ENCODE data around the gene SORCS1.

Gene SORCS1

DNA sequence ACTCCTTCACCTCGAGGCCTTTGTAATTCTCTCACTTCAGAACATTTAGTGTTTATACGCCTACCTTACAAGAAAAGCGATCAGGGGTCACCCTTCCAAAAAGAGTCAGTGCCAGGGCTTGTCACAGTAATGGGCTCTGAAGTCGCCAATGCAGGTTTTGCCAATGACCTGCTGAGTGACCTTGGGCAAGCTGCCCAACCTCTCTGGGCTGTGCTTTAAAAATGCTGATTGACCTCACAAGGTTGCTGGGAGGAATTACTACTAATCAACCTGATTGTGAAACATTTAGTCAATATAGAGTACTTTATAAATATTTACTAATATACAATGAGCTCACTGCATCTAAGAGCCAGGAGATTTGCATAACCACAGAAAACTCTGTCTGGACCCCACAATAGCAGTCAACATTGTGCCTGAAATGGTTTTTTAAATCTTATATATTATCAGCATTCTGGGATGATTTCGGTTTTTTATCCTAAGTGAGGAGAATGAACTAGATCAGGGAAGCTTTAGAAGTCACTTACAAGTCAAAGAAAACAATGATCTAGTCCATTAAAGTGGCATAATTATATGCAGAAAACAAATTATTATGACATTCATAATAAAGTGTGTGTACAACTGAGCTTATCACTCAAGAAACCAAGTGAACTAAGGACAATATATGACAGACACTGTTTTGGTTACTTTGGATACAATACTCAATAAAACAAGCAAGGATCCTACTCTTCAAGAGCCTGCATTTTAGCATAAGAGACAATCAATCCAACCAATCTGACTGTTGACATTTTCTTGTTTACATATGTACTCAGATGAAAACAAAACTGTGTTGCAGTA, 290.5 kb downstream of the SORCS1 start:
- TF ChIP-seq NFIC (IDR thresholded peaks at IDR 0.05), result no peak
- TF ChIP-seq RAD21 (IDR thresholded peaks at IDR 0.05; ENCODE audit: low read depth), result no peak
- no peak for TF ChIP-seq FOXM1 (IDR thresholded peaks at IDR 0.05; ENCODE audit: borderline replicate concordance, low read depth)

DNA sequence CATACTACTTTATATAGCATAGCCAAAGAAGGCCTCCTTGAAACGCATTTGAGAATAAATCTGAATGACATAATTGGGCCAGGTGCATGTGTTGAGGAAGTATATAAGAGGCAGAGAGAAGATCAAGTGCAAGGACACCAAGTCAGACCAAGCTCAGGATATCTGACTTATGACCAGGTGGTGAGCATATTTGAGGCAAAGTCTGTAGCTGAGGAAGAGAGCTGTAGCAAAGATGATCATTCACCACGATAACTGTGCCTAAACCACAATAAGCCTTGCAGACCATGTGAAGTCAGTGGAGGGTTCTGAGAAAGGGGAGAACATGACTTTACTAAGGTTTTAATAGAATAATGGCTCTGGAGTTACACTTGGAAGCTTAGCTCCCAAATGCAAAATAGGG, 292.3 kb downstream of the SORCS1 start:
- no peak for TF ChIP-seq NFIC (IDR thresholded peaks at IDR 0.05)
- no peak for TF ChIP-seq ZBTB7A (IDR thresholded peaks at IDR 0.05; ENCODE audit: low read depth)
- no peak for TF ChIP-seq REST (IDR thresholded peaks at IDR 0.05; ENCODE audit: low read depth)
- no peak for TF ChIP-seq CEBPB (IDR thresholded peaks at IDR 0.05)
- no peak for TF ChIP-seq FOXM1 (IDR thresholded peaks at IDR 0.05; ENCODE audit: borderline replicate concordance, low read depth)
- TF ChIP-seq CREB1 (IDR thresholded peaks at IDR 0.05; ENCODE audit: low read depth), result no peak
- no peak for TF ChIP-seq EP300 (IDR thresholded peaks at IDR 0.05; ENCODE audit: borderline replicate concordance)
- TF ChIP-seq YY1 (IDR thresholded peaks at IDR 0.05; ENCODE audit: low read depth), result no peak
- TF ChIP-seq TEAD4 (IDR thresholded peaks at IDR 0.05), result no peak

- TF ChIP-seq CREB1 (IDR thresholded peaks at IDR 0.05; ENCODE audit: low read depth) (no peak), EGR1 (IDR thresholded peaks at IDR 0.05) (no peak), MAX (IDR thresholded peaks at IDR 0.05) (no peak), USF1 (IDR thresholded peaks at IDR 0.05) (no peak), CEBPB (IDR thresholded peaks at IDR 0.05) (no peak), RAD21 (IDR thresholded peaks at IDR 0.05; ENCODE audit: low read depth) (no peak), REST (IDR thresholded peaks at IDR 0.05; ENCODE audit: low read depth) (no peak), FOXM1 (IDR thresholded peaks at IDR 0.05; ENCODE audit: borderline replicate concordance, low read depth) (no peak), EP300 (IDR thresholded peaks at IDR 0.05; ENCODE audit: borderline replicate concordance) (no peak), ZBTB7A (IDR thresholded peaks at IDR 0.05; ENCODE audit: low read depth) (no peak), TAF1 (IDR thresholded peaks at IDR 0.05; ENCODE audit: low read depth) (no peak), TEAD4 (IDR thresholded peaks at IDR 0.05) (no peak), NFIC (IDR thresholded peaks at IDR 0.05) (no peak), YY1 (IDR thresholded peaks at IDR 0.05; ENCODE audit: low read depth) (no peak)
These were observed 298.2 kb downstream of the SORCS1 start for GRCh38 chr10:106866244-106866845.

DNA sequence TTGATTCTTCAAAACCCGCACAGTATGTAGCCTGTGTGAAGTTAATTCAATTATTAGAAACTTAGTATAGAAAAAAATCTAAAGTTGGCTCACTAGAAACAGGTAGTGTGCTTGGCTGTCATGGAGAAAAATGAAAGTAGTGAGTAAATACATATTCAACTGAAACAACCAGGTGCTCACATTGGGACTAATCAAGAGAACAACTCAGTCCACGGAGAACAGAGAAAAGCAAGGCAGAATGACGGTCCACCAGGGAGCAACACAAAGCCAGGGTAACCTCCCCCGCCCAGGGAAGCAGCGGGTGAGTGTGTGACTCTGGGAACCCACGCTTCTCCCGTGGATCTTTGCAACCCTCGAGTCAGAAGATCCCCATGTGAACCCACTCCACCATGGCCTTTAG, 300.5 kb downstream of the SORCS1 start:
- TF ChIP-seq RAD21 (IDR thresholded peaks at IDR 0.05; ENCODE audit: low read depth), result no peak

- TF ChIP-seq CREB1 (IDR thresholded peaks at IDR 0.05; ENCODE audit: low read depth), result no peak
- no peak for TF ChIP-seq TCF12 (IDR thresholded peaks at IDR 0.05; ENCODE audit: low read depth)
- no peak for TF ChIP-seq YY1 (IDR thresholded peaks at IDR 0.05; ENCODE audit: low read depth)
- TF ChIP-seq FOXM1 (IDR thresholded peaks at IDR 0.05; ENCODE audit: borderline replicate concordance, low read depth), result no peak
- no peak for TF ChIP-seq CEBPB (IDR thresholded peaks at IDR 0.05)
- no peak for TF ChIP-seq NFIC (IDR thresholded peaks at IDR 0.05)
- TF ChIP-seq ZBTB7A (IDR thresholded peaks at IDR 0.05; ENCODE audit: low read depth), result no peak
- no peak for TF ChIP-seq EGR1 (IDR thresholded peaks at IDR 0.05)
- no peak for TF ChIP-seq USF1 (IDR thresholded peaks at IDR 0.05)
- TF ChIP-seq EP300 (IDR thresholded peaks at IDR 0.05; ENCODE audit: borderline replicate concordance), result no peak
- no peak for TF ChIP-seq RAD21 (IDR thresholded peaks at IDR 0.05; ENCODE audit: low read depth)
These were observed 301.0 kb downstream of the SORCS1 start for GRCh38 chr10:106863549-106863948.

GRCh38 chr10:106859892-106860652, 304.4 kb downstream of the SORCS1 start:
- TF ChIP-seq MAX (IDR thresholded peaks at IDR 0.05) (no peak), USF1 (IDR thresholded peaks at IDR 0.05) (no peak), CEBPB (IDR thresholded peaks at IDR 0.05) (no peak)

All from Ishikawa (cell line).